Measurements from ENCODE around the gene RPS28.
A peak's percentile ranks its signal among the peaks of the same experiment; 100 is the strongest.
"Not testable (repeated sequence)": the region's sequence is repeated elsewhere in the genome, so short reads cannot be mapped to it uniquely, and the experiment has no call there.

Gene RPS28

DNA sequence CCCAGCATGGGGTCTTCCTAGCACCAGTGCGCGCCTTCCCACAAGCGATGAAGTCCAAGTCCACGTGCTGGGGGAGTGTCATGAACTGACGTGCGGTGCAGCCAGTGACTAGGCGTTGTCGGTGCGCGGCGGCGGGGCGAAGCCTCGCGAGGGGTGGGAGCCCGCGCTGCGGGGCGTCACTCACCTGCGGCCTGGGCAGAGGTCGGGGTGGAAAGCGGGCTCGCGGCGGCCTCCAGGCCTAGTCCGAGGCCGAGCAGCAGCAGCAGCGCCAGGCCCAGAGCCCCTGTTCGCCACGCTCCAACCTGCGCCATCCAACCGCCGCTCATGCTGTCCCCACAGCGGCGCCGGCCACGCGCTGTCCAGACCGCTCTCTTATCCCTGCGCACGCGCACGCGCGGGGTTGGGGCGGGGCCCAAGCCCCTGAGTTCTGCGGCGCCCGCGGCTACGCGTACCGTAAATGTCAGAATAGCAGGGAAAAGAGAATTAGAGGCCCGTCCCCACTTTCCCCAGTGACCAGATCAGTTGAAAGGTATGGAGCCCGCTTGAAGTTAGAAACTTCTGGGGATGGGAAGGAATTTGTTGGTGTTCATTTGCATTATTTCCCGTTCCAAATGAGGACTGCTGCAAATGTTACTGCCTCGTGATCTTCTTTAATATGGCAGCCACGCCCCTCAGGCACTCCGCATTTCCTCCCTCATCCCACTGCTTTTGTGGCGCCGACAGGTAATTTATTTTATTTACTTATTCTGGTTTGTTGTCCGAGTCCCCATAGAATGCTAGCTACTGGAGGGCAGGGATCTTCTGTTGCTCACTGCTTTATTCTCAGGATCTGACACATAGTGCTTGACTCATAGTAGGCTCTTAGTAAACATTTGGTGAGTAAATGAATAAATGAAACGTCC is 13.1 kb upstream of the RPS28 start, which contains the start of gene CD320:
Gene CD320, minus strand, starts transcription at position 394 of the 902 bp plus-strand sequence. Its CDS starts 68 bp downstream, at position 326.
- peak within 1 kb of the TSS; percentile 23 for H3K27ac ChIP-seq (ENCODE audit: insufficient read depth, low read depth, low read length, poor library complexity, severe bottlenecking)
- no peaks in the 10 kb centered on the region for H3K9me3 ChIP-seq (ENCODE audit: control insufficient read depth, low read length)
- 1% methylated on average over 63 of the region's 63 CpGs for WGBS, 2 experiments

DNA sequence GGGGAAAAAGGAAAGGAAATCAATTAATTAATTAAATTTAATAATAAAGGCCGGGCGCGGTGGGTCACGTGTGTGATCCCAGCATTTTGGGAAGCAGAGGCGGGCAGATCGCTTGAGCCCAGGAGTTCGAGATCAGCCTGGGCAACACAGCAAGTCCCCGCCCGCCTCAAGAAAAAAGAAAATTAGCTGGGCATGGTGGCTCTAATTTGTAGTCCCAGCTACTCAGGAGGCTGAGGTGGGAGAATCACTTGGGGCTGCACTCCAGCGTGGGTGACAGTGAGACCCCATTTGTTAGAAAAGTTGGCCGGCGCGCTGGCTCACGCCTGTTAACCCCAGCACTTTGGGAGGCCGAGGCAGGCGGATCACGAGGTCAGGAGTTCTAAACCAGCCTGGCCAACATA is 12.4 kb upstream of the RPS28 start:
- Histone ChIP-seq H3K9me3 (ENCODE audit: control insufficient read depth, low read length) (no peaks in the 10 kb centered on the region), H3K36me3 (ENCODE audit: control insufficient read depth, insufficient read depth, low read length) (peaks cover 5% of the 10 kb centered on the region), H3K4me3 (ENCODE audit: insufficient read depth, low read depth, low read length) (peak overlapping the region; percentile 63), H3K27ac (ENCODE audit: insufficient read depth, low read depth, low read length, poor library complexity, severe bottlenecking) (no peak overlapping the region), H3K27me3 (ENCODE audit: control insufficient read depth, insufficient read depth, low read length, poor library complexity, severe bottlenecking) (no peaks in the 10 kb centered on the region), H3K4me1 (ENCODE audit: control insufficient read depth, insufficient read depth, low read length) (no peaks in the 10 kb centered on the region)
- WGBS, 2 experiments, result 75 to 78% methylated on average over 17 of the region's 17 CpGs

More for the DNA sequence above, 13.1 kb upstream of the RPS28 start, which contains the start of gene CD320:
- H3K4me1 ChIP-seq (ENCODE audit: control insufficient read depth, insufficient read depth, low read length), result no peaks in the 10 kb centered on the region
- peak within 1 kb of the TSS; percentile 63 for H3K4me3 ChIP-seq (ENCODE audit: insufficient read depth, low read depth, low read length)
- H3K27me3 ChIP-seq (ENCODE audit: control insufficient read depth, insufficient read depth, low read length, poor library complexity, severe bottlenecking), result no peaks in the 10 kb centered on the region
- peaks cover 5% of the 10 kb centered on the region for H3K36me3 ChIP-seq (ENCODE audit: control insufficient read depth, insufficient read depth, low read length)

DNA sequence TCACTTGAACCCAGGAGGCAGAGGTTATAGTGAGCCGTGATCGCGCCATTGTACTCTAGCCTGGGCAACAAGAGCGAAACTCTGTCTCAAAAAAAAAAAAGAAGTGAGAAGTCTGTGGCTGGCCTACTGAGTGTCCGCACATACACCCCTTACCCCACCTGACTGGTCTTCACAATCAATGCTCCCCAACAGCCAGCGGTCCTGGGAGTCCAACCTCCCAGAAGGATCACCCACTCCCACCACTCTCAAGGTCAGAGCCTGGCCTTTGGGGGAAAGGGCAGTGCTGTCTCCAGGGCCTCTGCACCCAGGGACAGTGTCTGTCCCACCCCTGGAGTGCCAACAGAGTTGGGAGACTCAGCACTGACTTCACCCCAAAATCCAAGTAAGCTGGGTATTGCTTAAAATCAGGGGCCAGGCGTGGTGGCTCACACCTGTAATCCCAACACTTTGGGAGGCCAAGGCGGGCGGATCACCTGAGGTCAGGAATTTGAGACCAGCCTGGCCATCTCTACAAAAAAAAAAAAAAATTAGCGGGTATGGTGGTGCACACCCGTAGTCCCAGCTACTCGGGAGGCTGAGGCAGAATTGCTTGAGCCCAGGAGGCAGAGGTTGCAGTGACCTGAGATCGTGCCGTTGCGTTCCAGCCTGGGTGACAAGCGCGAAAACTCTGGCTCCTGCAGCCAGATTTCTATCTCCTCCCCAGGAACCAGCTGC is 10.8 kb upstream of the RPS28 start:
- Histone ChIP-seq H3K27me3 (ENCODE audit: control insufficient read depth, insufficient read depth, low read length, poor library complexity, severe bottlenecking) (no peaks in the 10 kb centered on the region), H3K27ac (ENCODE audit: insufficient read depth, low read depth, low read length, poor library complexity, severe bottlenecking) (no peak overlapping the region), H3K4me1 (ENCODE audit: control insufficient read depth, insufficient read depth, low read length) (no peaks in the 10 kb centered on the region), H3K4me3 (ENCODE audit: insufficient read depth, low read depth, low read length) (no peak overlapping the region), H3K36me3 (ENCODE audit: control insufficient read depth, insufficient read depth, low read length) (peaks cover 9% of the 10 kb centered on the region), H3K9me3 (ENCODE audit: control insufficient read depth, low read length) (no peaks in the 10 kb centered on the region)
- 95 to 96% methylated on average over 17 of the region's 17 CpGs for WGBS, 2 experiments

DNA sequence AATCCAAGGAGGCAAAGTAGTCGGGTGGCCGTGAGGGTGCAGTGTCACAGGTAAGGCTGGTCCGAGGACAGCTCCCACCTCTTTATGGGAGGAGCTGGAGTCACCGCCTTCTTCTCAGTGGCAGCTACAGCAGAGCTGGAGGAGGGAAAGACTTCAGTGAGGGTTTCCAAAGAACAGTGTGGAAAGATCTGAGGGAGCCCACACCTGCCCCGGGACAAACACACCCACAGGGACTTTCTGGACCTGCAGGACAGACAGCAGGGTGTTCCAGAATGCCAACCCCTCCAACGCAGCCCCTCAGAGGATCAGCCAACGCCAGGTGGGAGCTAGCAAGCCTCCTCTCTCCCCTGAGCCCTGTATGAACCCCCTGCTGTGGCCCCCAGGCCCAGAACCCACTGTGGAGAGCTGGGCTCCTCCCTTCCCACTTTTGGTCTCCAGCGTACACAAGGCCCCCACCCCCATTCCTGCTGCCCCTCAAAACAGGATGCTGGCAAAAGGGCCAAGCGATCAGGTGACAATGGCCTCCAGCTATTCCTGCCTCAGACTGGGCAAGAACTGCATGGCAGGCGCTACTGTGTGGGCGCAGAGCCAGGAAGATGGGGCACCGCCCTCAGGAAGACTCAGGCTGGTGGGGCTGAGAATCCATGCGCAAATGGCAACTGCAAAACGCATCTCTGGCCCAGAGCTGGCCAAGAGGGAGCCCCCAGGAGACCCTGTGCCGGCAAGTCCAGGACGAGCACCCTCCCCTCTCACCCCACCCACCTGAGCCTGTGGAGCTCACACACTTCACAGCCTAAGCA is 9.6 kb upstream of the RPS28 start:
- WGBS, 2 experiments, result 88 to 90% methylated on average over 16 of the region's 16 CpGs
- Histone ChIP-seq H3K27me3 (ENCODE audit: control insufficient read depth, insufficient read depth, low read length, poor library complexity, severe bottlenecking) (no peaks in the 10 kb centered on the region), H3K36me3 (ENCODE audit: control insufficient read depth, insufficient read depth, low read length) (peaks cover 14% of the 10 kb centered on the region), H3K4me1 (ENCODE audit: control insufficient read depth, insufficient read depth, low read length) (no peaks in the 10 kb centered on the region), H3K27ac (ENCODE audit: insufficient read depth, low read depth, low read length, poor library complexity, severe bottlenecking) (no peak overlapping the region), H3K9me3 (ENCODE audit: control insufficient read depth, low read length) (no peaks in the 10 kb centered on the region), H3K4me3 (ENCODE audit: insufficient read depth, low read depth, low read length) (no peak overlapping the region)

DNA sequence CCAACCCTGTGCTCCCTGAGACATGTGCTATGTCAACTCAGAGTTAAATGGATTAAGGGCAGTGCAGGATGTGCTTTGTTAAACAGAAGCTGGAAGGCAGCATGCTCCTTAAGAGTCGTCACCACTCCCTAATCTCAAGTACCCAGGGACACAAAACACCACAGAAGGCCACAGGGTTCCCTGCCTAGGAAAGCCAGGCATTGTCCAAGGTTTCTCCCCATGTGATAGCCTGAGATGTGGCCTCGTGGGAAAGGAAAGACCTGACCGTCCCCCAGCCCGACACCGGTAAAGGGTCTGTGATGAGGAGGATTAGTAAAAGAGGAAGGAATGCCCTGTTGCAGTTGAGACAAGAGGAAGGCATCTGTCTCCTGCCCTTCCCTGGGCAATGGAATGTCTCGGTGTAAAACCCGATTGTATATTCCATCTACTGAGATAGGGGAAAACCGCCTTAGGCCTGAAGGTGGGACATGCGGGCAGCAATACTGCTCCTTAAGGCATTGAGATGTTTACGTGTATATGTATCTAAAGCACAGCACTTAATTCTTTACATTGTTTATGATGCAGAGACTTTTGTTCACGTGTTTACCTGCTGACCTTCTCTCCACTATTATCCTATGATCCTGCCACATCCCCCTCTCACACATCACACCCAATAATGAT is 6.2 kb upstream of the RPS28 start:
- 93% methylated on average over 11 of the region's 11 CpGs for WGBS, 2 experiments
- H3K27ac ChIP-seq (ENCODE audit: insufficient read depth, low read depth, low read length, poor library complexity, severe bottlenecking); H3K4me3 ChIP-seq (ENCODE audit: insufficient read depth, low read depth, low read length); H3K9me3 ChIP-seq (ENCODE audit: control insufficient read depth, low read length); H3K4me1 ChIP-seq (ENCODE audit: control insufficient read depth, insufficient read depth, low read length); H3K27me3 ChIP-seq (ENCODE audit: control insufficient read depth, insufficient read depth, low read length, poor library complexity, severe bottlenecking): not testable (repeated sequence)
- H3K36me3 ChIP-seq (ENCODE audit: control insufficient read depth, insufficient read depth, low read length), result peaks cover 14% of the 10 kb centered on the region

DNA sequence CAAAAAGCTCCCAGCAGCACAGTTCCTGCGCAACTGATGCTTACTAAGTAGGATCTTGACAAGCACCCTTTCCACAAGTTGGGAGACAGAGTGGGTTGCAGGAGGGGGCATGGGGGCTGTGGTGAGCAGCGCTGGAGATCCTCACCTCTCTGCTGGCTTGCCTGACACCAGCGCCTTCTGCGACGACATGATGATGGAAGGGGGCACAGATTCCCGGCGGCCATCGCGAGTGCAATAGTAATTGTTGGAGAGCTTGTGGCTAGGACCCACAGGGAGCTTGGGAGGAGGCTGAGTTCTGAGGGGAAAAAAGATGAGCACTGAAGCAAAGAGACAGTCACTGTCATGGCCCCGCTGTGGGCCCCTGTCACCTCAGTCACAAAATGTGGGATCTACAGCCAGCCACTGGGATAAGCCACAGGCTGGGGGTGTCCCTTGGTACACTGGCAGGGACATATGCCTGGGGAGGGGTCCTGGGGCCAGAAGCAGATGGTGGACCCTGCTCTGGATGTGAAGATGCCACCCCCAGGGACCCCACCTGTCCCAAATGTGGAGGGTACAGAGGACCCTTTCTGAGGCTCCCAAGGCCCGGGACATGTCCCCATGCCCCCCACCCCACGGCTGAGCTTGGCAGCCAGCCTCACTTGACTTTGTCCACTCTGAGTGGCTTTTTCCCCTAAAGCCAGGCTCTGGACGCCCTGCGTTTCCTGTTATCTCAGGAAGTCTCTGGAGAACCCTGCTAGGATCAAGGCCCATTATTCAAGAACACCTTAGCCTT is 4.8 kb upstream of the RPS28 start:
- peaks cover 13% of the 10 kb centered on the region for H3K36me3 ChIP-seq (ENCODE audit: control insufficient read depth, insufficient read depth, low read length)

DNA sequence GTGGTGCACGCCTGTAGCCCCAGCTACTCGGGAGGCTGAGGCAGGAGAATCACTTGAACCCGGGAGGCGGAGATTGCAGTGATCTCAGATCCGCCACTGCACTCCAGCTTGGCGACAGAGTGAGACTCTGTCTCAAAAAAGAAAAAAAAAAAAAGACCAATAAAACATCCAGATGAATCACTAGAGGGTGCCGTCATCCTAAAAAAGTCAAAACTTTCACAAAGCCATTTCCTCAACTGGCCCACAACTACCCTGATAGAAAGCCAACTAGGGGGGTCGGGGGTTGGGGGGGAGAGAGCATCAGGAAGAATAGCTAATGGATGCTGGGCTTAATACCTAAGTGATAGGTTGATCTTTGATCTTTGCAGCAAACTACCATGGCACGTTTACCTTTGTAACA is 2.5 kb upstream of the RPS28 start:
- peaks cover 19% of the 10 kb centered on the region for H3K4me1 ChIP-seq (ENCODE audit: control insufficient read depth, insufficient read depth, low read length)
- WGBS, 2 experiments, result 90 to 93% methylated on average over 8 to 9 of the region's 9 CpGs
- not testable (repeated sequence) for H3K4me3 ChIP-seq (ENCODE audit: insufficient read depth, low read depth, low read length); H3K9me3 ChIP-seq (ENCODE audit: control insufficient read depth, low read length); H3K27ac ChIP-seq (ENCODE audit: insufficient read depth, low read depth, low read length, poor library complexity, severe bottlenecking); H3K27me3 ChIP-seq (ENCODE audit: control insufficient read depth, insufficient read depth, low read length, poor library complexity, severe bottlenecking)
- H3K36me3 ChIP-seq (ENCODE audit: control insufficient read depth, insufficient read depth, low read length), result peaks cover 17% of the 10 kb centered on the region

More for the DNA sequence above, 4.8 kb upstream of the RPS28 start:
- Histone ChIP-seq H3K27ac (ENCODE audit: insufficient read depth, low read depth, low read length, poor library complexity, severe bottlenecking) (no peak overlapping the region), H3K4me1 (ENCODE audit: control insufficient read depth, insufficient read depth, low read length) (peaks cover 10% of the 10 kb centered on the region), H3K9me3 (ENCODE audit: control insufficient read depth, low read length) (no peaks in the 10 kb centered on the region), H3K4me3 (ENCODE audit: insufficient read depth, low read depth, low read length) (no peak overlapping the region), H3K27me3 (ENCODE audit: control insufficient read depth, insufficient read depth, low read length, poor library complexity, severe bottlenecking) (no peaks in the 10 kb centered on the region)
- 90 to 91% methylated on average over 14 of the region's 14 CpGs for WGBS, 2 experiments

DNA sequence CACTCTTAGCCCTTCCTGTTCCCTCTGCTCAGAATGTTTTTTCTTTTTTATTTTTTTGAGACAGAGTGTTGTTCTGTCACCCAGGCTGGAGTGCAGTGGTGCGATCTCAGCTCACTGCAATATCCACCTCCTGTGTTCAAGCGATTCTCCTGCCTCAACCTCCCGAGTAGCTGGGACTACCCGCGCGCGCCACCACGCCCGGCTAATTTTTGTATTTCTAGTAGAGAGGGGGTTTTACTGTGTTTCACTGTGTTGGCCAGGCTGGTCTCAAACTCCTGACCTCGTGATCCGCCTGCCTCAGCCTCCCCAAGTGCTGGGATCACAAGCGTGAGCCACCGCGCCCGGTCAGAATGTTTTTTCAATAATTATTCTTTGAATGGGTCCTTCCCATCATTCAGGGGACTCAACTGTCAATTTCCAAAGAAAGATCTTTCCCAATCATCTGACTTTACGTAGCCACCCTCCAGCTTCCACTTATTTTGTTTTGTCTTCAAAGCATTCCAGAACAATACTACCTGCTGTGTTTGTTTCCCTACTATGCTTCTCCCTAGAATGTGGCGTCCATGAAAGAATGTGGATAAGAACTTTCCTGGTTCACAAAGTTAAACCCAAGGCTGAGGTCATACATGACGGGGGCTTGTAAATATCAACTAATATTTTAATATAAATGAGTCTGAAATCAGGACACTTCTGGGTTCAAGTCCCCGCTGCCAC is 1.3 kb upstream of the RPS28 start:
- peak overlapping the region; percentile 88 for H3K27ac ChIP-seq (ENCODE audit: insufficient read depth, low read depth, low read length, poor library complexity, severe bottlenecking)
- peaks cover 19% of the 10 kb centered on the region for H3K4me1 ChIP-seq (ENCODE audit: control insufficient read depth, insufficient read depth, low read length)
- 72 to 73% methylated on average over 18 to 19 of the region's 19 CpGs for WGBS, 2 experiments
- peak overlapping the region; percentile 87 for H3K4me3 ChIP-seq (ENCODE audit: insufficient read depth, low read depth, low read length)
- H3K27me3 ChIP-seq (ENCODE audit: control insufficient read depth, insufficient read depth, low read length, poor library complexity, severe bottlenecking), result no peaks in the 10 kb centered on the region
- H3K36me3 ChIP-seq (ENCODE audit: control insufficient read depth, insufficient read depth, low read length), result peaks cover 17% of the 10 kb centered on the region
- H3K9me3 ChIP-seq (ENCODE audit: control insufficient read depth, low read length), result no peaks in the 10 kb centered on the region
